H1 (cell line): ENCODE results near the gene LRG1.

Experiments
- CHD2 ChIP-seq: IDR thresholded peaks from 2 replicates; pipeline ENCODE4 v1.6.1; 2012; ENCODE audit warnings: low read length, improper control_type of control experiment
- CTCF ChIP-seq, 3 experiments: IDR thresholded peaks; 1 replicate in 2 of 3; 2 replicates in 1 of 3; pipeline versions ENCODE4 v1.5.1 to v1.6.1; 2011; ENCODE audit warnings: low read length in 3 of 3, mild to moderate bottlenecking in 3 of 3, inconsistent platforms in 2 of 3, low read depth in 1 of 3, moderate library complexity in 1 of 3; ENCODE audit not compliant: insufficient read depth in 1 of 3; ENCODE audit errors: control extremely low read depth in 1 of 3
- EZH2 ChIP-seq: fragments of 200-600 bp; sonication (generic); IDR thresholded peaks from 2 replicates; pipeline ENCODE4 v1.7.1; 2012; ENCODE audit warnings: low read depth, mild to moderate bottlenecking, moderate library complexity, low read length, inconsistent platforms; ENCODE audit not compliant: severe bottlenecking
- POLR2A ChIP-seq, 2 experiments: IDR thresholded peaks; 1 replicate in 1 of 2; 2 replicates in 1 of 2; pipeline ENCODE4 v1.6.1; 2011; ENCODE audit warnings: low read depth in 2 of 2, low read length in 2 of 2, mild to moderate bottlenecking in 2 of 2; ENCODE audit errors: control extremely low read depth in 1 of 2
- TAF1 ChIP-seq: IDR thresholded peaks from 2 replicates; pipeline ENCODE4 v1.6.1; 2011; ENCODE audit warnings: mild to moderate bottlenecking, low read depth, low read length

- no peak for TF ChIP-seq EZH2
- no peak for TF ChIP-seq CTCF (IDR thresholded peaks at IDR 0.05; ENCODE audit: control extremely low read depth in 1 of 3, insufficient read depth in 1 of 3, low read depth in 1 of 3, low read length in 3 of 3)
- TF ChIP-seq POLR2A (IDR thresholded peaks at IDR 0.05; ENCODE audit: control extremely low read depth in 1 of 2, low read depth in 2 of 2, low read length in 2 of 2) = 0 out of 3 replicates have a peak, but pooled peaks of 1 of the 2 experiments have one; percentile 24
- no peak for TF ChIP-seq TAF1
- TF ChIP-seq CHD2 = no peak
Measured at GRCh38 chr19:4504891-4505569, 34.8 kb downstream of the LRG1 start.
